Brain microvascular endothelial cell (primary cell): Measurements from ENCODE around the gene CHRND.

Experiments
- DNase-seq: peaks from one replicate; pipeline ENCODE4 v3.0.0-alpha.2; 2020
- H3K27ac ChIP-seq: fragments of 250-450 bp; sonication (Bioruptor Pico); 2 replicates; pipeline ENCODE4 v1.5.1; 2020; ENCODE audit warnings: mild to moderate bottlenecking, moderate library complexity
- H3K27me3 ChIP-seq: fragments of 250-450 bp; sonication (Bioruptor Pico); replicated peaks from 2 replicates; pipeline ENCODE4 v1.5.1; 2020; ENCODE audit warnings: mild to moderate bottlenecking
- H3K36me3 ChIP-seq: fragments of 250-450 bp; sonication (Bioruptor Pico); replicated peaks from 2 replicates; pipeline ENCODE4 v1.5.1; 2020; ENCODE audit warnings: mild to moderate bottlenecking
- H3K4me3 ChIP-seq: 2 replicates; pipeline ENCODE4 v1.5.1; 2011; ENCODE audit warnings: low read depth, mild to moderate bottlenecking, control low read depth, low read length, moderate library complexity
- in situ Hi-C: cut with HindIII; loops from 2 replicates; pipeline ENCODE4 v1.10.0; 2017; ENCODE audit warnings: low sequenced_read_pairs, low pct_ligation_motif_present
- TF ChIP-seq, protein P1 (sequence below): IDR thresholded peaks from 2 replicates; pipeline ENCODE4 v1.5.1; 2011; ENCODE audit warnings: low read depth, mild to moderate bottlenecking, moderate library complexity, low read length, control low read depth, inconsistent platforms; ENCODE audit errors: missing control alignments

Gene CHRND

GRCh38 chr2:232491139-232491780, 34.7 kb upstream of the CHRND start:
- no peak for DNase-seq
- TF ChIP-seq, protein P1, sequence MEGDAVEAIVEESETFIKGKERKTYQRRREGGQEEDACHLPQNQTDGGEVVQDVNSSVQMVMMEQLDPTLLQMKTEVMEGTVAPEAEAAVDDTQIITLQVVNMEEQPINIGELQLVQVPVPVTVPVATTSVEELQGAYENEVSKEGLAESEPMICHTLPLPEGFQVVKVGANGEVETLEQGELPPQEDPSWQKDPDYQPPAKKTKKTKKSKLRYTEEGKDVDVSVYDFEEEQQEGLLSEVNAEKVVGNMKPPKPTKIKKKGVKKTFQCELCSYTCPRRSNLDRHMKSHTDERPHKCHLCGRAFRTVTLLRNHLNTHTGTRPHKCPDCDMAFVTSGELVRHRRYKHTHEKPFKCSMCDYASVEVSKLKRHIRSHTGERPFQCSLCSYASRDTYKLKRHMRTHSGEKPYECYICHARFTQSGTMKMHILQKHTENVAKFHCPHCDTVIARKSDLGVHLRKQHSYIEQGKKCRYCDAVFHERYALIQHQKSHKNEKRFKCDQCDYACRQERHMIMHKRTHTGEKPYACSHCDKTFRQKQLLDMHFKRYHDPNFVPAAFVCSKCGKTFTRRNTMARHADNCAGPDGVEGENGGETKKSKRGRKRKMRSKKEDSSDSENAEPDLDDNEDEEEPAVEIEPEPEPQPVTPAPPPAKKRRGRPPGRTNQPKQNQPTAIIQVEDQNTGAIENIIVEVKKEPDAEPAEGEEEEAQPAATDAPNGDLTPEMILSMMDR, result no peak
- peaks cover 35% of the 10 kb centered on the region for H3K27me3 ChIP-seq
- no peaks in the 10 kb centered on the region for H3K36me3 ChIP-seq
- in situ Hi-C loops, result no loop called here
- no peak overlapping the region for H3K4me3 ChIP-seq
- no peak overlapping the region for H3K27ac ChIP-seq

DNA sequence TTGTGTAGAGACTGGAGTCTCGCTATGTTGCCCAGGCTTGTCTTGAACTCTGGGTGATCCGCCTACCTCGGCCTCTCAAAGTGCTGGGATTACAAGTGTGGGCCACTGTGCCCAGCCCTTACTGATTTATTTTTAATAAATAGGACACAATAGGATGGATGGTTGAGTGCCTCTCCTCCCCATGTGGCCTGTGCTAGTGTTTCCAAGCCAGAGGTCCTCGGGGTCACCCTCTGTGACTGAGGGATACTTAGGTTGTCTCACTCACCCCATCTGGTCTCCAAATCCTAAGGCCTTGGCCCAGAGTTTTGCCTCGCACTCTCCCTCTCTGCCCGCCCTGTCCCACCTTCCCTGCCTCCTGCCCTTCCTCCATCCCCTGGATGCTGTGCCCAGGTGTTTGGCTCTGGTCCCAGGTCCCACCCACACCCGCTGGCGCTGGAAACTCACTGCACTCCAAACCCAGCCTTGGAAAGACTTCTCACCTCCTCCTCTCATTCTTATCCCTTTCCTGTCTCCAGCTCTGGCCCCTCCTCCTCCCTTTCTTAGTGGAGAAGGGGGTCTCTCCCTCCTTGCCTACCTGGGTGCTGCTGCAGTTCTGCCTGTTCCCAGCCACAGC, 33.6 kb upstream of the CHRND start:
- in situ Hi-C loops, result no loop called here
- no peak for DNase-seq
- H3K36me3 ChIP-seq, result no peaks in the 10 kb centered on the region
- H3K4me3 ChIP-seq, result no peak overlapping the region
- H3K27me3 ChIP-seq, result peaks cover 24% of the 10 kb centered on the region
- H3K27ac ChIP-seq, result no peak overlapping the region
- TF ChIP-seq, protein P1, result no peak

DNA sequence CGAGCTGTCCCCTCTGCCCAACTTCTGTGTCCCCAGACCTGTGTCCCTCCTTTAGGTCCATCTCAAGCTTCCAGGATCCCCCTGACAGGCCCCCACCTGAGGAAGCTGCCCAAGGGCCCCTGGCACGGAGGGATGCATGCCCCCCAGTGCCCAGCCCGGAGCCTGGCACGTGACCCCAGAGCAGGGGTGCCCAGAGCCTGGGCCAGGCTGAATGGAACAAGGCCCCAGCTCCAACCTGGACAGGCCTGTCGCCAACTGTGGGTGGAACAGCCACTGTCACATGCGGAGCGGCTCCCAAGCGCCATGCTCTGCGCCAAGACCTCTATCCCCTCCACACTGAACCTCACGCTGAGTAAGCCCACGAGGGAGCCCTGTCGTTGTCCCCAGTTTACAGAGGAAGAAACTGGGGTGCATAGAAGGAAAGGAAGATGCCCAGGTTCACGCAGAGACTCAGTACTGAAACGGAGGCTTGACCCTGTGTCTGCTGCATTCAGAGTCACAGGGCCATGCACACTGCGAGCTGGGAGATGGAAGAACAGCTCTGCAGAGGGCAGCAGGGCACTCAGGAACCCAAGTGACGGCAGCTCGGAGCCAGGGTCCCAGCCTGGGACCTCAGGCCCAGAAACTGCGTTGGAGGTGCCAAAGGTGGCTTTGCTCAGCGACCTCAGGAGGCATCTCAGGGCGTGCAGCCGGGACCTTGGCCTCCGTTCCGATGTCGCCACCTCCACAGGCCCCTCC, 32.8 kb upstream of the CHRND start:
- H3K36me3 ChIP-seq, result no peaks in the 10 kb centered on the region
- H3K27ac ChIP-seq, result no peak overlapping the region
- in situ Hi-C loops, result no loop called here
- DNase-seq, result no peak
- no peak overlapping the region for H3K4me3 ChIP-seq
- H3K27me3 ChIP-seq, result peaks cover 17% of the 10 kb centered on the region
- TF ChIP-seq, protein P1, result no peak

DNA sequence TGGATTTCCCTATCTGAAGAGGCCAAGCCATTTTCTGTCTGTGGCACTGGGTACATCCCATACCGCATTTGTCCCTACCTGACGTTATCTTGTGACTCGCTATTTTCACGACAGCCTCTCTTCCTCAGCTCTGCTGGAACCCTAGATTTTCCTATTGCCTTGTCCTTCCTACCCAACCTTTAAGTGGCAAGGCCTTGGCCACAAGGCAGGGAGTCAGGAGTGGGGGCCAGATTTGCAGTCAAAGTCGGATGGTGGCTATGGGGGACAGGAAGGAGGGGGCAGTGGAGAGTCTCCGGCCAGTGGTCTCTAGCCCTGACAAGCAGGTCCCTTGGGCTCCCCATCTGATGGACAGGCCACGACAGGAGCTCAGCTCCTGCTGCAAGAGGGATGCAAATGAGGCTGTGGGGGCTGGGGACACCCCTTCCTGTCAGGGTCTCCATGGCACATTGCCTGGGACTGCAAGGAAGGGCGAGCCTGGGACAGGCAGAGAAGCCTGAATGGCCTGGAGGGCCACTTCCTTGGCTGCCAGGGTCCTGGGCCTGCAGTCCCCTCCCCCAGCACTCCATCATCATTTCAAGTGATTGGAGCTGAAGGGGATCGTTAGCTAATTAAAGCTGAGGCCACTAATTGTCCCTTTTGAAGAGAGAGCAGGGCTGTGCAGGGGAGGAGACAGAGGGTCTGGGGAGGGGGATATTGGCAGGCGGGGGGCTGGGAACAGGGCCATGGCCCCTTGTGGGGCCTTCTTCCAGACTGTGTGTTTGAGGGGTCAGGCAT, 32.1 kb upstream of the CHRND start:
- H3K27me3 ChIP-seq, result peaks cover 10% of the 10 kb centered on the region
- no peak overlapping the region for H3K4me3 ChIP-seq
- in situ Hi-C loops, result no loop called here
- no peak overlapping the region for H3K27ac ChIP-seq
- DNase-seq, result no peak
- TF ChIP-seq, protein P1, result no peak
- no peaks in the 10 kb centered on the region for H3K36me3 ChIP-seq

DNA sequence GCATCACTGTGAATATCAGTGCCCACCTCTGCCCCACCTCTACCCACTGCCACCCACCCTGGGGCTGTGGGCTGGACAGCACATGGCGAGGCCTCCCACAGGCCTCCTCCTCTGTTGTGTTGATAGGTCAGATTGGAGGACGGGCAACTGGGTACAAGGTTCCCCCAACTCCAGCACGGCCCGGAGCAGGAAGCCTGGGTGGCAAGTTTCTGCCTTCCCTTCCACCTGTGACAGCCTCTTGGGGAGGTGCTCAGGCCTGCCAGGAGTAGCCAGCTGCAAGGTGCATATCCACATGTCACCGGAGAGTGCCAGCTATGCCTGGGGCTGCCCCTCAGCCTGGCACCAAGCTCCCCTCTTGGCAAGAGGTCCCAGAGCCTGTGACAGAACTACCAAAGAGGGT, 31.4 kb upstream of the CHRND start:
- H3K27me3 ChIP-seq, result peaks cover 6% of the 10 kb centered on the region
- no peak for DNase-seq
- H3K36me3 ChIP-seq, result no peaks in the 10 kb centered on the region

More for the DNA sequence above, 31.4 kb upstream of the CHRND start:
- H3K4me3 ChIP-seq, result no peak overlapping the region
- H3K27ac ChIP-seq, result no peak overlapping the region
- TF ChIP-seq, protein P1, result no peak
- in situ Hi-C loops, result no loop called here
